Activated CD4-positive, alpha-beta T cell treated with anti-CD3 and anti-CD28 coated beads for 24 hours (primary cell): Measurements from ENCODE around the gene ZBTB16.

ENCODE experiments used
- DNase-seq, 2 donors: peaks; one replicate each; pipeline ENCODE4 v3.0.0-alpha.2; 2020; ENCODE audit warnings: low read depth in 2 of 2

The ZBTB16 gene

GRCh38 chr11:114166897-114167323 lies 107.4 kb downstream of the ZBTB16 start:
- no peak for DNase-seq

- no peak for DNase-seq
These were observed 107.8 kb downstream of the ZBTB16 start for GRCh38 chr11:114167355-114167754.

GRCh38 chr11:114167771-114168448 lies 108.4 kb downstream of the ZBTB16 start:
- no peak for DNase-seq

- no peak for DNase-seq
These were observed 109.2 kb downstream of the ZBTB16 start for GRCh38 chr11:114168691-114169090.

- no peak for DNase-seq
These were observed 109.8 kb downstream of the ZBTB16 start for GRCh38 chr11:114169321-114169749.

GRCh38 chr11:114169821-114170220 lies 110.3 kb downstream of the ZBTB16 start:
- DNase-seq = no peak

- DNase-seq = no peak
These were observed 110.7 kb downstream of the ZBTB16 start for GRCh38 chr11:114170226-114170625.

- DNase-seq = no peak
These were observed 111.9 kb downstream of the ZBTB16 start for GRCh38 chr11:114171257-114172054.

GRCh38 chr11:114172055-114172861 lies 112.7 kb downstream of the ZBTB16 start:
- DNase-seq = no peak

GRCh38 chr11:114172871-114173444 lies 113.4 kb downstream of the ZBTB16 start:
- no peak for DNase-seq

GRCh38 chr11:114173843-114174242 lies 114.3 kb downstream of the ZBTB16 start:
- no peak for DNase-seq

GRCh38 chr11:114174712-114175495 lies 115.4 kb downstream of the ZBTB16 start:
- DNase-seq = no peak

GRCh38 chr11:114175706-114176105 lies 116.2 kb downstream of the ZBTB16 start:
- no peak for DNase-seq

- no peak for DNase-seq
These were observed 116.8 kb downstream of the ZBTB16 start for GRCh38 chr11:114176321-114176720.

- DNase-seq = no peak
These were observed 119.1 kb downstream of the ZBTB16 start for GRCh38 chr11:114178656-114179055.

- DNase-seq = no peak
These were observed 119.9 kb downstream of the ZBTB16 start for GRCh38 chr11:114179234-114179941.

GRCh38 chr11:114180301-114181055 lies 121.0 kb downstream of the ZBTB16 start:
- no peak for DNase-seq

- no peak for DNase-seq
These were observed 121.7 kb downstream of the ZBTB16 start for GRCh38 chr11:114181195-114181594.

- DNase-seq = no peak
These were observed 122.2 kb downstream of the ZBTB16 start for GRCh38 chr11:114181752-114182151.
